Inferior parietal cortex (tissue), 1 donor: ENCODE measurements around the gene TMEM250.

ENCODE experiments used
- DNase-seq: peaks from one replicate; pipeline ENCODE4 v3.0.0-alpha.2; 2016; ENCODE audit errors: extremely low spot score

TMEM250 gene

GRCh38 chr9:136095070-136096058 is 23.3 kb downstream of the TMEM250 start, which contains the start of gene NACC2:
TSS of gene NACC2 (minus strand) at chr9:136095289. CDS start at chr9:136050521, 44,768 bp downstream.
- no peak for DNase-seq

GRCh38 chr9:136093995-136094881 is 24.4 kb downstream of the TMEM250 start:
- DNase-seq = no peak

- DNase-seq = no peak
Measured at GRCh38 chr9:136093346-136093986, 25.2 kb downstream of the TMEM250 start.

GRCh38 chr9:136092741-136093140 is 25.9 kb downstream of the TMEM250 start:
- no peak for DNase-seq

GRCh38 chr9:136092353-136092650 is 26.4 kb downstream of the TMEM250 start:
- DNase-seq = no peak

- no peak for DNase-seq
Measured at GRCh38 chr9:136091582-136092352, 26.9 kb downstream of the TMEM250 start.

- no peak for DNase-seq
Measured at GRCh38 chr9:136090768-136091581, 27.7 kb downstream of the TMEM250 start.

- no peak for DNase-seq
Measured at GRCh38 chr9:136090056-136090735, 28.5 kb downstream of the TMEM250 start.

GRCh38 chr9:136089697-136090045 is 29.0 kb downstream of the TMEM250 start:
- no peak for DNase-seq

- no peak for DNase-seq
Measured at GRCh38 chr9:136088939-136089696, 29.6 kb downstream of the TMEM250 start.

- no peak for DNase-seq
Measured at GRCh38 chr9:136088481-136088938, 30.2 kb downstream of the TMEM250 start.

GRCh38 chr9:136087741-136088480 is 30.8 kb downstream of the TMEM250 start:
- DNase-seq = no peak

- no peak for DNase-seq
Measured at GRCh38 chr9:136086951-136087740, 31.5 kb downstream of the TMEM250 start.

GRCh38 chr9:136086213-136086881 is 32.3 kb downstream of the TMEM250 start:
- DNase-seq = no peak

- peak; percentile 58 for DNase-seq
Measured at GRCh38 chr9:136085815-136086212, 32.9 kb downstream of the TMEM250 start.

GRCh38 chr9:136084063-136084944 is 34.4 kb downstream of the TMEM250 start:
- no peak for DNase-seq
